Liver (tissue), 3 donors: ENCODE results near the gene COX4I1.

ENCODE experiments used
- ATF3 ChIP-seq: IDR thresholded peaks from 2 replicates; pipeline ENCODE4 v1.6.1; 2016; ENCODE audit warnings: antibody characterized with exemption
- CTCF ChIP-seq: fragments of 150-350 bp; IDR thresholded peaks from 2 replicates; pipeline ENCODE4 v1.5.1; 2017; ENCODE audit warnings: improper control_type of control experiment, low read depth, low read length; ENCODE audit not compliant: missing input control
- EGR1 ChIP-seq, 2 donors: IDR thresholded peaks; 2 replicates each; pipeline ENCODE4 v1.6.1; 2016 to 2018; ENCODE audit warnings: antibody characterized with exemption in 2 of 2, low read depth in 2 of 2
- GABPA ChIP-seq, 2 donors: IDR thresholded peaks in 1 of 2; conservative IDR thresholded peaks in 1 of 2; 2 replicates each; pipeline ENCODE4 v1.6.1; 2016; ENCODE audit warnings: antibody characterized with exemption in 2 of 2, mild to moderate bottlenecking in 1 of 2, moderate library complexity in 1 of 2
- RAD21 ChIP-seq, 2 donors: IDR thresholded peaks; 2 replicates each; pipeline ENCODE4 v1.6.1; 2016; ENCODE audit warnings: antibody characterized with exemption in 2 of 2, mild to moderate bottlenecking in 2 of 2
- REST ChIP-seq: IDR thresholded peaks from 2 replicates; pipeline ENCODE4 v1.6.1; 2016; ENCODE audit warnings: antibody characterized with exemption, mild to moderate bottlenecking
- RXRA ChIP-seq, 2 donors: IDR thresholded peaks; 2 replicates each; pipeline ENCODE4 v1.6.1; 2017 to 2018; ENCODE audit warnings: antibody characterized with exemption in 2 of 2, mild to moderate bottlenecking in 1 of 2
- TF ChIP-seq, protein P1 (sequence below): IDR thresholded peaks from 2 replicates; pipeline ENCODE4 v1.6.1; 2016; ENCODE audit warnings: antibody characterized with exemption
- TF ChIP-seq, protein P2 (sequence below): IDR thresholded peaks from 2 replicates; pipeline ENCODE4 v1.6.1; 2016; ENCODE audit warnings: antibody characterized with exemption
- donor health status: healthy.
- donor health status: healthy.

GRCh38 chr16:85853547-85854545 is 54.4 kb downstream of the COX4I1 start:
- TF ChIP-seq, protein P1, sequence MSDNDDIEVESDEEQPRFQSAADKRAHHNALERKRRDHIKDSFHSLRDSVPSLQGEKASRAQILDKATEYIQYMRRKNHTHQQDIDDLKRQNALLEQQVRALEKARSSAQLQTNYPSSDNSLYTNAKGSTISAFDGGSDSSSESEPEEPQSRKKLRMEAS = no peak
- TF ChIP-seq CTCF (no peak), EGR1 (IDR thresholded peaks at IDR 0.05; ENCODE audit: low read depth in 2 of 2) (no peak), ATF3 (no peak), GABPA (IDR thresholded peaks at IDR 0.05 in 1 of 2, conservative IDR thresholded peaks at IDR 0.05 in 1 of 2) (no peak), REST (no peak), RXRA (IDR thresholded peaks at IDR 0.05) (no peak), RAD21 (IDR thresholded peaks at IDR 0.05) (no peak)
- TF ChIP-seq, protein P2, sequence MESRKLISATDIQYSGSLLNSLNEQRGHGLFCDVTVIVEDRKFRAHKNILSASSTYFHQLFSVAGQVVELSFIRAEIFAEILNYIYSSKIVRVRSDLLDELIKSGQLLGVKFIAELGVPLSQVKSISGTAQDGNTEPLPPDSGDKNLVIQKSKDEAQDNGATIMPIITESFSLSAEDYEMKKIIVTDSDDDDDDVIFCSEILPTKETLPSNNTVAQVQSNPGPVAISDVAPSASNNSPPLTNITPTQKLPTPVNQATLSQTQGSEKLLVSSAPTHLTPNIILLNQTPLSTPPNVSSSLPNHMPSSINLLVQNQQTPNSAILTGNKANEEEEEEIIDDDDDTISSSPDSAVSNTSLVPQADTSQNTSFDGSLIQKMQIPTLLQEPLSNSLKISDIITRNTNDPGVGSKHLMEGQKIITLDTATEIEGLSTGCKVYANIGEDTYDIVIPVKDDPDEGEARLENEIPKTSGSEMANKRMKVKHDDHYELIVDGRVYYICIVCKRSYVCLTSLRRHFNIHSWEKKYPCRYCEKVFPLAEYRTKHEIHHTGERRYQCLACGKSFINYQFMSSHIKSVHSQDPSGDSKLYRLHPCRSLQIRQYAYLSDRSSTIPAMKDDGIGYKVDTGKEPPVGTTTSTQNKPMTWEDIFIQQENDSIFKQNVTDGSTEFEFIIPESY = no peak
